Fibroblast of lung (primary cell): Measurements from ENCODE around the gene ZGLP1. TPM values are rescaled to one million over a fixed set of nuclear protein-coding genes. Genes with fewer than 3 reads are reported as not detected.

ENCODE experiments used
- DNase-seq, 2 donors: peaks; one replicate each; pipeline versions ENCODE4 v3.0.0 to v3.0.0-alpha.2; 2010; ENCODE audit warnings: low read depth in 2 of 2
- H2AFZ ChIP-seq: 2 replicates; pipeline ENCODE4 v1.5.1; 2012; ENCODE audit warnings: low read length, control low read depth, inconsistent platforms
- H3K27ac ChIP-seq: 2 replicates; pipeline ENCODE4 v1.5.1; 2011; ENCODE audit warnings: low read length, control low read depth; ENCODE audit not compliant: insufficient read depth
- H3K27me3 ChIP-seq: 2 replicates; pipeline ENCODE4 v1.5.1; 2011; ENCODE audit warnings: mild to moderate bottlenecking, low read length; ENCODE audit not compliant: control insufficient read depth, insufficient read depth
- H3K36me3 ChIP-seq: 2 replicates; pipeline ENCODE4 v1.5.1; 2011; ENCODE audit warnings: low read length; ENCODE audit not compliant: control insufficient read depth, insufficient read depth
- H3K4me1 ChIP-seq: 2 replicates; pipeline ENCODE4 v1.5.1; 2011; ENCODE audit warnings: low read length; ENCODE audit not compliant: control insufficient read depth, insufficient read depth; ENCODE audit errors: extremely low read depth
- H3K4me2 ChIP-seq: 2 replicates; pipeline ENCODE4 v1.5.1; 2011; ENCODE audit warnings: low read length, control low read depth; ENCODE audit not compliant: insufficient read depth; ENCODE audit errors: extremely low read depth
- H3K4me3 ChIP-seq, 4 experiments: fragments of 200-600 bp in 1 of 4; sonication (generic) in 1 of 4; replicated peaks in 1 of 4; 2 replicates each; pipeline ENCODE4 v1.5.1; 2011 to 2016; ENCODE audit warnings: low read length in 4 of 4, low read depth in 3 of 4, mild to moderate bottlenecking in 3 of 4, control low read depth in 2 of 4, inconsistent platforms in 1 of 4, mixed read lengths in 1 of 4; ENCODE audit not compliant: insufficient read depth in 1 of 4; ENCODE audit errors: control extremely low read depth in 1 of 4
- H3K79me2 ChIP-seq: 2 replicates; pipeline ENCODE4 v1.5.1; 2012; ENCODE audit warnings: mild to moderate bottlenecking, low read length, inconsistent platforms; ENCODE audit not compliant: control insufficient read depth, insufficient read depth
- H3K9ac ChIP-seq: 2 replicates; pipeline ENCODE4 v1.5.1; 2011; ENCODE audit warnings: mild to moderate bottlenecking, low read length, control low read depth; ENCODE audit not compliant: insufficient read depth
- H3K9me3 ChIP-seq: 2 replicates; pipeline ENCODE4 v1.5.1; 2012; ENCODE audit warnings: low read depth, low read length; ENCODE audit not compliant: control insufficient read depth, insufficient read depth
- H4K20me1 ChIP-seq: 2 replicates; pipeline ENCODE4 v1.5.1; 2011; ENCODE audit warnings: low read length; ENCODE audit not compliant: control insufficient read depth, insufficient read depth; ENCODE audit errors: extremely low read depth
- CTCF ChIP-seq, 2 donors: IDR thresholded peaks in 1 of 2; conservative IDR thresholded peaks in 1 of 2; 1 replicate in 1 of 2; 2 replicates in 1 of 2; pipeline ENCODE4 v1.5.1; 2011 to 2012; ENCODE audit warnings: low read length in 2 of 2, control low read depth in 1 of 2, inconsistent platforms in 1 of 2, low read depth in 1 of 2, mild to moderate bottlenecking in 1 of 2
- EZH2 ChIP-seq: IDR thresholded peaks from 2 replicates; pipeline ENCODE4 v1.5.1; 2012; ENCODE audit warnings: low read length, control low read depth, mild to moderate bottlenecking; ENCODE audit errors: missing control alignments
- polyA plus RNA-seq, 2 donors: library from polyadenylated mRNA; depleted of rRNA in 1 of 2; stranded (reverse) in 1 of 2; unstranded in 1 of 2; fragments of >200 nt; gene quantifications; 2 replicates each; pipeline ENCODE4 v1.2.1, GENCODE V29; 2011 to 2012; ENCODE audit warnings: missing spikeins in 1 of 2
- total RNA-seq: library from RNA; depleted of rRNA; stranded (reverse); fragments of >200 nt; gene quantifications from 2 replicates; pipeline ENCODE4 v1.2.1, GENCODE V29; 2014

ZGLP1 gene
- total and polyA plus RNA-seq, 2 donors (not counting 1 experiment from before 2014, with no cell fraction given), result 0.35 to 0.66 TPM

DNA sequence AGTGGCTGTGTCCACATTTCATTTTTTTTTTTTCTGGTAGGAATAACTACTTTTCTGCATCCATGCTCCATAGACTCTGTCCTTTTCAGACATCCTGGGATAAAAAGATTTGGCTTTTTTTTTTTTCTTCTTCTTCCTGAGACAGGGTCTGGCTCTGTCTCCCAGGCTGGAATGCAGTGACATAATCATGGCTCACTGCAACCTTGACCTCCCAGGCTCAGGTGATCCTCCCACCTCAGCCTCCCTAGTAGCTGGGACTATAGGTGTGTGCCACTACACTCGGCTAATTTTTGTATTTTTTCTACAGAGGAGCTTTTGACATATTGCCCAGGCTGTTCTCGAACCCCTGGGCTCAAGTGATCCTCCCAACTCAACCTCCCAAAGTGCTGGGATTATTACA, 33.9 kb upstream of the ZGLP1 start:
- H3K9me3 ChIP-seq, result no peaks in the 10 kb centered on the region
- H3K79me2 ChIP-seq, result no peaks in the 10 kb centered on the region
- no peaks in the 10 kb centered on the region for H3K27me3 ChIP-seq
- no peak overlapping the region for H2AFZ ChIP-seq
- no peaks in the 10 kb centered on the region for H3K36me3 ChIP-seq
- H3K4me3 ChIP-seq, result no peak overlapping the region
- no peak overlapping the region for H3K9ac ChIP-seq
- no peaks in the 10 kb centered on the region for H4K20me1 ChIP-seq
- H3K4me1 ChIP-seq, result peaks cover 2% of the 10 kb centered on the region
- no peak for TF ChIP-seq EZH2
- TF ChIP-seq CTCF (conservative IDR thresholded peaks at IDR 0.05 in 1 of 2, IDR thresholded peaks at IDR 0.05 in 1 of 2; ENCODE audit: low read depth in 1 of 2, low read length in 2 of 2), result no peak
- no peak for DNase-seq
- H3K4me2 ChIP-seq, result no peak overlapping the region
- H3K27ac ChIP-seq, result no peak overlapping the region

GRCh38 chr19:10339977-10340376, 30.4 kb upstream of the ZGLP1 start:
- Histone ChIP-seq H3K27ac (no peak overlapping the region), H2AFZ (no peak overlapping the region), H3K4me1 (peaks cover 2% of the 10 kb centered on the region), H3K4me3 (no peak overlapping the region), H3K4me2 (no peak overlapping the region), H3K9me3 (no peaks in the 10 kb centered on the region), H3K27me3 (no peaks in the 10 kb centered on the region), H4K20me1 (no peaks in the 10 kb centered on the region), H3K79me2 (no peaks in the 10 kb centered on the region), H3K9ac (no peak overlapping the region), H3K36me3 (no peaks in the 10 kb centered on the region)
- TF ChIP-seq CTCF (conservative IDR thresholded peaks at IDR 0.05 in 1 of 2, IDR thresholded peaks at IDR 0.05 in 1 of 2; ENCODE audit: low read depth in 1 of 2, low read length in 2 of 2) (no peak), EZH2 (no peak)
- no peak for DNase-seq

DNA sequence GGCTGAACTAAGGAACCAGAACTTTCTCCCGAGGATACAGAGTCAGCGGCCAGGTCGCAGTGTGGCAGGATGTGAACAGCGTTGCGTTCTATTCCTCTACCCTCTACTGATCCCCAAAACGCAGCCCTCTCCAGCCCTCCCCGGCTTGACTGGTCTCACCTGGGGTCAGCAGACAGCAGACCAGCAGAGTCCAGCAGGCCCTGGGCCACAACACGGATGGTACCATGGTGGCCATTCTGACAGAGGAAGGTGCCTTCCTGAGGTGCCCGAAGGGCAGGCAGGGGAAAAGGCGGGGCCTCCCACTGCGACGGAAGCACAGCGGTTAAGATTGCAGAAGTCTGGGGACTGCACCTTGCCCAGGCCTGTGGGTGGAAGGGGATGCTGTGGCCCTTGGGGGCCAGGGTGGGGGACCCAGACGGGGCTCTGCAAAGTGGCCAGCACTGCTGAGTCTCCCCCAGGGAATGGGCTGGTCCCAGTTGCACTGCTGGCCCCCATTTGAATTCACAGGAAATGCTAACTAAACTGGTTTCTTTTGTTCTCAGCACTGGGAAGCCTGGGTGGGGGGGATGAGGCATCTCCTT, 29.9 kb upstream of the ZGLP1 start, which contains the start of gene ICAM3:
ICAM3 (minus strand) TSS at position 245 of the 581 bp plus-strand sequence; CDS start at position 235, 10 bp downstream.
- H3K4me2 ChIP-seq, result no peak within 1 kb of the TSS
- no peak within 1 kb of the TSS for H3K9ac ChIP-seq
- no peak within 1 kb of the TSS for H3K27ac ChIP-seq
- no peaks in the 10 kb centered on the region for H4K20me1 ChIP-seq
- H3K36me3 ChIP-seq, result no peaks in the 10 kb centered on the region
- no peak for TF ChIP-seq EZH2
- TF ChIP-seq CTCF (conservative IDR thresholded peaks at IDR 0.05 in 1 of 2, IDR thresholded peaks at IDR 0.05 in 1 of 2; ENCODE audit: low read depth in 1 of 2, low read length in 2 of 2), result no peak
- peaks cover 2% of the 10 kb centered on the region for H3K4me1 ChIP-seq
- H3K4me3 ChIP-seq, result no peak within 1 kb of the TSS
- H3K79me2 ChIP-seq, result no peaks in the 10 kb centered on the region
- no peaks in the 10 kb centered on the region for H3K27me3 ChIP-seq
- no peaks in the 10 kb centered on the region for H3K9me3 ChIP-seq
- DNase-seq, result no peak
- H2AFZ ChIP-seq, result no peak within 1 kb of the TSS
